CD4-positive, CD25-positive, alpha-beta regulatory T cell (primary cell): ENCODE measurements around the gene TEAD4. TPM values are rescaled to one million over a fixed set of nuclear protein-coding genes. Genes with fewer than 3 reads are reported as not detected.

Experiments used
- ATAC-seq, 2 donors: fragments of 150-1000 bp; cut with Tn5 transposase; one replicate each; pipeline ENCODE4 v1.10.0; 2021; ENCODE audit warnings: low read depth in 2 of 2, moderate number of reproducible peaks in 2 of 2, moderate library complexity in 1 of 2
- DNase-seq, 3 donors: peaks; one replicate each; pipeline versions ENCODE4 v3.0.0 to v3.0.0-alpha.2; 2012 to 2022; ENCODE audit warnings: mixed read lengths in 1 of 3
- H3K27ac ChIP-seq: one replicate; pipeline ENCODE4 v1.7.0; 2013; ENCODE audit warnings: mild to moderate bottlenecking, low read length; ENCODE audit not compliant: insufficient read depth, poor library complexity, severe bottlenecking
- H3K27me3 ChIP-seq: one replicate; pipeline ENCODE4 v1.7.0; 2013; ENCODE audit warnings: low read length; ENCODE audit not compliant: control insufficient read depth, insufficient read depth
- H3K36me3 ChIP-seq: one replicate; pipeline ENCODE4 v1.7.0; 2013; ENCODE audit warnings: mild to moderate bottlenecking, low read length, moderate library complexity; ENCODE audit not compliant: control insufficient read depth, insufficient read depth
- H3K4me1 ChIP-seq: 2 replicates; pipeline ENCODE4 v1.7.0; 2013; ENCODE audit warnings: mild to moderate bottlenecking, low read length; ENCODE audit not compliant: insufficient read depth, control insufficient read depth, poor library complexity, severe bottlenecking
- H3K4me3 ChIP-seq: one replicate; pipeline ENCODE4 v1.7.0; 2013; ENCODE audit warnings: low read depth, mild to moderate bottlenecking, low read length, moderate library complexity
- H3K9me3 ChIP-seq, 2 experiments: 1 replicate in 1 of 2; 2 replicates in 1 of 2; pipeline ENCODE4 v1.7.0; 2013; ENCODE audit warnings: low read length in 2 of 2, mild to moderate bottlenecking in 1 of 2, moderate library complexity in 1 of 2; ENCODE audit not compliant: control insufficient read depth in 2 of 2
- H3K27ac Mint-ChIP-seq, 3 donors: one replicate each; pipeline ENCODE4 v1.8.0; 2020 to 2022; ENCODE audit warnings: mild to moderate bottlenecking in 3 of 3, mixed read lengths in 3 of 3, moderate library complexity in 2 of 3
- H3K27me3 Mint-ChIP-seq: one replicate; pipeline ENCODE4 v1.8.0; 2022; ENCODE audit warnings: mild to moderate bottlenecking, mixed read lengths
- H3K36me3 Mint-ChIP-seq: one replicate; pipeline ENCODE4 v1.8.0; 2020; ENCODE audit warnings: mixed read lengths
- H3K4me1 Mint-ChIP-seq, 4 donors: one replicate each; pipeline ENCODE4 v1.8.0; 2020 to 2022; ENCODE audit warnings: mixed read lengths in 4 of 4, mild to moderate bottlenecking in 1 of 4
- H3K4me3 Mint-ChIP-seq, 4 donors: one replicate each; pipeline ENCODE4 v1.8.0; 2020 to 2022; ENCODE audit warnings: mild to moderate bottlenecking in 4 of 4, mixed read lengths in 4 of 4, moderate library complexity in 3 of 4
- H3K9me3 Mint-ChIP-seq, 7 donors: one replicate each; pipeline ENCODE4 v1.8.0; 2020 to 2022; ENCODE audit warnings: mixed read lengths in 7 of 7, mild to moderate bottlenecking in 3 of 7, moderate library complexity in 2 of 7
- polyA plus RNA-seq, 4 donors: library from polyadenylated mRNA; unstranded; fragments of 300-500 nt; fragmentation: Illumina TruSeq; gene quantifications; one replicate each; pipeline ENCODE4 v1.2.3, GENCODE V29; 2021
- total RNA-seq: library from RNA; stranded (reverse); gene quantifications from one replicate; pipeline ENCODE4 v1.2.3, GENCODE V29; 2022

TEAD4 gene
- total and polyA plus RNA-seq, 5 donors from 2014 or later = not detected

GRCh38 chr12:3041558-3042164, 82.5 kb downstream of the TEAD4 start:
- ATAC-seq (peak; percentile 57 to 59), DNase-seq (peak in 2 of 3 donors; percentile 39 to 74)
- H3K4me3 Mint-ChIP-seq = no peak overlapping the region
- Histone ChIP-seq H3K4me1 (no peaks in the 10 kb centered on the region), H3K27ac (no peak overlapping the region), H3K4me3 (no peak overlapping the region), H3K9me3 (no peaks in the 10 kb centered on the region), H3K36me3 (no peaks in the 10 kb centered on the region), H3K27me3 (peaks cover 2% of the 10 kb centered on the region)
- H3K4me1 Mint-ChIP-seq = no peaks in the 10 kb centered on the region
- peaks cover 22% of the 10 kb centered on the region for H3K27me3 Mint-ChIP-seq
- peak overlapping the region in 2 of 3 donors; percentile 35 to 74 for H3K27ac Mint-ChIP-seq
- H3K36me3 Mint-ChIP-seq = no peaks in the 10 kb centered on the region
- peaks cover 0 to 2% (median 0%) of the 10 kb centered on the region in 7 donors for H3K9me3 Mint-ChIP-seq

GRCh38 chr12:3042394-3042793, 83.2 kb downstream of the TEAD4 start:
- H3K4me3 ChIP-seq = no peak overlapping the region
- H3K27ac ChIP-seq = no peak overlapping the region
- ATAC-seq = no peak
- H3K4me1 ChIP-seq = no peaks in the 10 kb centered on the region
- H3K4me3 Mint-ChIP-seq = no peak overlapping the region
- DNase-seq = no peak
- peaks cover 22% of the 10 kb centered on the region for H3K27me3 Mint-ChIP-seq
- H3K36me3 Mint-ChIP-seq = no peaks in the 10 kb centered on the region
- no peaks in the 10 kb centered on the region for H3K4me1 Mint-ChIP-seq
- H3K27me3 ChIP-seq = peaks cover 2% of the 10 kb centered on the region
- H3K27ac Mint-ChIP-seq = no peak overlapping the region
- H3K9me3 ChIP-seq = no peaks in the 10 kb centered on the region
- H3K36me3 ChIP-seq = no peaks in the 10 kb centered on the region
- peaks cover 0 to 2% (median 0%) of the 10 kb centered on the region in 7 donors for H3K9me3 Mint-ChIP-seq

- Mint-ChIP-seq H3K27ac (no peak overlapping the region), H3K27me3 (peaks cover 22% of the 10 kb centered on the region), H3K36me3 (no peaks in the 10 kb centered on the region), H3K4me1 (no peaks in the 10 kb centered on the region), H3K4me3 (no peak overlapping the region), H3K9me3 (peaks cover 0 to 2% (median 0%) of the 10 kb centered on the region in 7 donors)
- no peaks in the 10 kb centered on the region for H3K36me3 ChIP-seq
- no peak for DNase-seq
- H3K9me3 ChIP-seq = no peaks in the 10 kb centered on the region
- no peak for ATAC-seq
- no peaks in the 10 kb centered on the region for H3K4me1 ChIP-seq
- H3K27me3 ChIP-seq = peaks cover 2% of the 10 kb centered on the region
- no peak overlapping the region for H3K27ac ChIP-seq
- no peak overlapping the region for H3K4me3 ChIP-seq
Observed at GRCh38 chr12:3042826-3043225, 83.6 kb downstream of the TEAD4 start.

- Histone ChIP-seq H3K27ac (no peak overlapping the region), H3K4me1 (no peaks in the 10 kb centered on the region), H3K4me3 (no peak overlapping the region), H3K27me3 (peaks cover 2% of the 10 kb centered on the region), H3K9me3 (no peaks in the 10 kb centered on the region), H3K36me3 (no peaks in the 10 kb centered on the region)
- Mint-ChIP-seq H3K36me3 (no peaks in the 10 kb centered on the region), H3K4me3 (no peak overlapping the region), H3K27me3 (peaks cover 22% of the 10 kb centered on the region), H3K27ac (no peak overlapping the region), H3K4me1 (no peaks in the 10 kb centered on the region), H3K9me3 (peaks cover 0 to 3% (median 0%) of the 10 kb centered on the region in 7 donors)
- no peak for ATAC-seq
- no peak for DNase-seq
Observed at GRCh38 chr12:3043406-3043805, 84.2 kb downstream of the TEAD4 start.

GRCh38 chr12:3044141-3044630, 85.0 kb downstream of the TEAD4 start:
- Histone ChIP-seq H3K27ac (no peak overlapping the region), H3K27me3 (peaks cover 2% of the 10 kb centered on the region), H3K4me1 (no peaks in the 10 kb centered on the region), H3K4me3 (no peak overlapping the region), H3K36me3 (no peaks in the 10 kb centered on the region), H3K9me3 (no peaks in the 10 kb centered on the region)
- no peak for ATAC-seq
- Mint-ChIP-seq H3K27me3 (peaks cover 22% of the 10 kb centered on the region), H3K4me1 (no peaks in the 10 kb centered on the region), H3K4me3 (no peak overlapping the region), H3K9me3 (peaks cover 0 to 3% (median 0%) of the 10 kb centered on the region in 7 donors), H3K36me3 (no peaks in the 10 kb centered on the region), H3K27ac (no peak overlapping the region)
- DNase-seq = no peak

GRCh38 chr12:3045494-3045893, 86.3 kb downstream of the TEAD4 start:
- H3K27me3 ChIP-seq = peaks cover 2% of the 10 kb centered on the region
- no peak for DNase-seq

GRCh38 chr12:3045989-3046388, 86.8 kb downstream of the TEAD4 start:
- Histone ChIP-seq H3K4me3 (no peak overlapping the region), H3K27me3 (peaks cover 2% of the 10 kb centered on the region), H3K36me3 (no peaks in the 10 kb centered on the region), H3K27ac (no peak overlapping the region), H3K4me1 (no peaks in the 10 kb centered on the region), H3K9me3 (no peaks in the 10 kb centered on the region)
- DNase-seq (no peak), ATAC-seq (no peak)
- Mint-ChIP-seq H3K27ac (no peak overlapping the region), H3K4me3 (no peak overlapping the region), H3K9me3 (peaks cover 0 to 3% (median 0%) of the 10 kb centered on the region in 7 donors), H3K27me3 (peaks cover 22% of the 10 kb centered on the region), H3K4me1 (no peaks in the 10 kb centered on the region), H3K36me3 (no peaks in the 10 kb centered on the region)

More at GRCh38 chr12:3045494-3045893, 86.3 kb downstream of the TEAD4 start:
- H3K27ac Mint-ChIP-seq = no peak overlapping the region
- Histone ChIP-seq H3K36me3 (no peaks in the 10 kb centered on the region), H3K9me3 (no peaks in the 10 kb centered on the region), H3K4me1 (no peaks in the 10 kb centered on the region), H3K27ac (no peak overlapping the region), H3K4me3 (no peak overlapping the region)
- peaks cover 0 to 3% (median 0%) of the 10 kb centered on the region in 7 donors for H3K9me3 Mint-ChIP-seq
- ATAC-seq = no peak
- no peak overlapping the region for H3K4me3 Mint-ChIP-seq
- peaks cover 22% of the 10 kb centered on the region for H3K27me3 Mint-ChIP-seq
- no peaks in the 10 kb centered on the region for H3K36me3 Mint-ChIP-seq
- no peaks in the 10 kb centered on the region for H3K4me1 Mint-ChIP-seq
